Mucosa of descending colon (tissue), 3 donors: ENCODE measurements around the gene RPSA. TPM values are rescaled to one million over a fixed set of nuclear protein-coding genes. Genes with fewer than 3 reads are reported as not detected.

Experiments used
- ATAC-seq: fragments of 200-7000 bp; cut with Tn5 transposase; one replicate; pipeline ENCODE4 v1.9.1; 2020; ENCODE audit warnings: mild to moderate bottlenecking, moderate library complexity
- DNase-seq, 3 donors: peaks; one replicate each; pipeline ENCODE4 v3.0.0-alpha.2; 2020
- H3K36me3 ChIP-seq: fragments of 200-600 bp; one replicate; pipeline ENCODE4 v1.8.0; 2021; ENCODE audit warnings: low read depth, mild to moderate bottlenecking
- H3K4me1 ChIP-seq: fragments of 200-600 bp; one replicate; pipeline ENCODE4 v1.8.0; 2021; ENCODE audit warnings: low read depth, mild to moderate bottlenecking
- H3K4me3 ChIP-seq: fragments of 200-600 bp; one replicate; pipeline ENCODE4 v1.8.0; 2021; ENCODE audit warnings: mild to moderate bottlenecking
- H3K9me3 ChIP-seq: fragments of 200-600 bp; one replicate; pipeline ENCODE4 v1.8.0; 2021; ENCODE audit warnings: mild to moderate bottlenecking
- CTCF ChIP-seq: fragments of 200-600 bp; IDR thresholded peaks from one replicate; pipeline ENCODE4 v1.8.0; 2022; ENCODE audit warnings: antibody characterized with exemption, mild to moderate bottlenecking
- intact Hi-C, 2 donors: fragments of 100-400 bp; cut with DNase I in 1 of 2; cut with micrococcal nuclease in 1 of 2; formaldehyde crosslinking; loops; one replicate each; pipeline versions ENCODE4 v1.11.0 to v1.11.1; 2022; cut with DNase I, micrococcal nuclease
- total RNA-seq, 3 donors: library from RNA; stranded (reverse); fragmentation: NEBNext Ultra II Directional in 2 of 3; extraction: Animal tissue kit (Norgen Biotek cat#: 25700) in 2 of 3; gene quantifications; one replicate each; pipeline versions ENCODE4 v1.2.1 to v1.2.4, GENCODE V29; 2021 to 2023
- donor health status: DM: no; HTN: no; CAD: no; lungs with moderate emphysema.
- donor health status: DM: no; HTN: no; CAD: no.
- donor health status: DM: no; HTN: yes; CAD: no.

The RPSA gene
- total RNA-seq, 3 donors from 2014 or later: 692 to 1,050 (median 908) TPM

DNA sequence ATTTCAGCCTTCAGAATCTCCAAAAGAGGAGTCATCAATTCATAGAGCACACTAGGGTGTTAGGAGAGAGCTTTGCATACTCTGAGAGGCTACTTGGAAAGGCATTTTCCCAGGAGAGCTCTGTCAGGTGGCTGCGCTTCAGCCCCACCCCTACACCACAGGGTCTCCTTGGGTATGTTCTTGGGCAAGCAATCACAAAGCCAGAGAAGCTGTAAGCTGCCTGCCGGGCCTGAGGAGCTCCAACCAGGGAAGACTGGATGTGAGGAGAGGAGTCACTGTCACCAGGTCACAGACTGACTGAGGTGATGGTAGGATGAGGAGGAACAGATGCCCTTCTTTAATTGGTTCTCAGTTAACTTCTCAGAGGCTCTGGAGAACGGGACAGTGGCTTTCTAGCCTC lies 9.8 kb upstream of the RPSA start:
- DNase-seq: no peak

DNA sequence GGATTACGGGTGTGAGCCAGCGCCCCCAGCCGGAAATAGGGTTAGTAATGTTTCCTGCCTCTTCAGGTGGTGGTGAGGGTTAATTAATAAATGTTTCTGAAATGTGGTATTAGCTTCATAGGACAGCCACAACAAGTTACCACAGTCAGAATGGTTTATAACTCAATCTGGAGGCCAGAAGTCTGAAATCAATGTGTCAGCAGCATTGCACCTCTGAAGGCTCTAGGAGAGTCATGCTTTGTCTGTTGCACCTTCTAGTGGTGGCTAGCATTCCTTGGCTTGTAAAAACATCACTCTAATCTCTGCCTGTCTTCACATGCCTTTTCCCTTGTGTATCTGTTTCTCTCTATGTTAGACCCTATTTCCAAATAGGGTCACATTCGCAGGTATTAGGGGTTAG lies 7.8 kb upstream of the RPSA start:
- no peak for TF ChIP-seq CTCF
- no peaks in the 10 kb centered on the region for H3K4me1 ChIP-seq
- H3K9me3 ChIP-seq: no peaks in the 10 kb centered on the region
- no peak for DNase-seq
- intact Hi-C loops: no loop called here
- ATAC-seq: no peak
- H3K4me3 ChIP-seq: no peak overlapping the region
- peaks cover 4% of the 10 kb centered on the region for H3K36me3 ChIP-seq

More for the DNA sequence above, 9.8 kb upstream of the RPSA start:
- Histone ChIP-seq H3K36me3 (peaks cover 5% of the 10 kb centered on the region), H3K4me3 (no peak overlapping the region), H3K9me3 (no peaks in the 10 kb centered on the region), H3K4me1 (no peaks in the 10 kb centered on the region)
- intact Hi-C loops: no loop called here
- ATAC-seq: no peak
- TF ChIP-seq CTCF: no peak

DNA sequence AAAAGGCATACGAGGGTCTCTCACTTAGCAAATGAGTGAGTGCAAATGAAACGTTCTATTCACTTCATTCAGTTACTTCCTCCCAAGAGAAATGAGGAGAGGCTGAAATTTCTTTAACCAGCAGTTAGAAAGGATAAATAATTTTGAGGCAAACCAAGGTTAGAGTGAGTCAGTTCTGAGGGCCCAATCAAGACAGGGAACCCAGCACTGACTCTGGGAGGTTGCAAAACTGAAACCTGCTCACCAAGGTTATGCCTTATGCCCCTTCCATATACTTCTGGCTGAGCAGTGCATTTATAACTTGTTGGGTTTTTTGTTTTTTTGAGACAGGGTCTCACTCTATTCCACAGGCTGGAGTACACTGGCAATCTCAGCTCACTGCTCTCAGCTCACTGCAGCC lies 4.5 kb upstream of the RPSA start:
- no peak for TF ChIP-seq CTCF
- Histone ChIP-seq H3K9me3 (no peaks in the 10 kb centered on the region), H3K4me3 (no peak overlapping the region), H3K36me3 (no peaks in the 10 kb centered on the region), H3K4me1 (no peaks in the 10 kb centered on the region)
- intact Hi-C loops: no loop called here
- no peak for ATAC-seq
- no peak for DNase-seq

GRCh38 chr3:39404943-39405686 lies 1.4 kb upstream of the RPSA start:
- DNase-seq (no peak), ATAC-seq (no peak)
- Histone ChIP-seq H3K4me1 (peaks cover 17% of the 10 kb centered on the region), H3K4me3 (no peak overlapping the region), H3K9me3 (no peaks in the 10 kb centered on the region), H3K36me3 (no peaks in the 10 kb centered on the region)
- intact Hi-C loops: no loop called here
- no peak for TF ChIP-seq CTCF

GRCh38 chr3:39405687-39406367 lies 693 bp upstream of the RPSA start:
- peaks cover 17% of the 10 kb centered on the region for H3K4me1 ChIP-seq
- no peaks in the 10 kb centered on the region for H3K36me3 ChIP-seq
- intact Hi-C loops: no loop called here
- TF ChIP-seq CTCF: no peak
- ATAC-seq (no peak), DNase-seq (no peak)
- H3K9me3 ChIP-seq: no peaks in the 10 kb centered on the region
- no peak overlapping the region for H3K4me3 ChIP-seq
